ENCODE measurements around the gene SMARCA2. TPM values are rescaled to one million over a fixed set of nuclear protein-coding genes. Genes with fewer than 3 reads are reported as not detected.

Gene SMARCA2
- total RNA-seq, result 100 to 1,000 TPM; 148 to 217 (median 196) TPM

DNA sequence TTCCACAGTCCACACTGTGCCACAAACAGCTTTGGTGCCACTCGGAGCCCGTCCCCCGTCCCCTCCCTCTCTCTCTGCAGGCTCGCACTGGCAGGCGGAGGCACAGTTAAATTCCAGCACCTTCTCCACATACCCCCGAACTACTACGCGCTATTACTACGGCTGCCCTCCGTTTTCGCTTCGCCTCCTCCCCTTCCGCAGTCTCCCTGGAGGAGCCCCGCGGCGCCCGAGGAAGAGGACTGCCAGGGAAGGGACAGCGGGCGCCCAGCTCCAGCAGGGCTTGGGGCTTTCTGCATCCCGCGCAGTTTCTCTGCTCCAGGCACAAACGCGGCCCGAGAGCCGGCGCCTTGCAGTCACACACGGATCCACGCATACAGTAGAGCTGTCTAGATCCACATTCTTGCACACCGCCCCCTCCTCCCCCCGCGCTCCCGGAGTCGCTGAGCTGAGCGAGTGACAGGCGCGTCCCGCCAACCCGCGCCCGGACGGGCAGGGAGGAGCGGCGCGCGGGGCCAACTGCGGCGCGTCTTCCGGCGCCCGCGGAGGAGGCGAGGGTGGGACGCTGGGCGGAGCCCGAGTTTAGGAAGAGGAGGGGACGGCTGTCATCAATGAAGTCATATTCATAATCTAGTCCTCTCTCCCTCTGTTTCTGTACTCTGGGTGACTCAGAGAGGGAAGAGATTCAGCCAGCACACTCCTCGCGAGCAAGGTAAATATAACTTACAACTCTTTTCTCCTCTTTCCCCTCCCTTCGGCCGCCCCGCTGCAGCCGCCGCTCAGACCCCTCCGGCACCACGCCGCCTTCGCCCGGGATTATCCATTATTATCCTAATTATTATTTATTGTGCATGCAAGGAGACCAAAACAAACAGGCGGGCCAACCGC lies at the start of gene SMARCA2:
Gene SMARCA2, plus strand, starts transcription at position 652 of the 885 bp plus-strand sequence. CDS start 13,676 bp downstream, outside the sequence.
- H3K36me3 ChIP-seq, result no peaks in the 10 kb centered on the region
- H3K27me3 ChIP-seq, result no peaks in the 10 kb centered on the region
- peak within 1 kb of the TSS; percentile 73 to 93 (median 73) for H3K4me3 ChIP-seq (replicated peaks in 1 of 3)
- TF ChIP-seq, protein P1, sequence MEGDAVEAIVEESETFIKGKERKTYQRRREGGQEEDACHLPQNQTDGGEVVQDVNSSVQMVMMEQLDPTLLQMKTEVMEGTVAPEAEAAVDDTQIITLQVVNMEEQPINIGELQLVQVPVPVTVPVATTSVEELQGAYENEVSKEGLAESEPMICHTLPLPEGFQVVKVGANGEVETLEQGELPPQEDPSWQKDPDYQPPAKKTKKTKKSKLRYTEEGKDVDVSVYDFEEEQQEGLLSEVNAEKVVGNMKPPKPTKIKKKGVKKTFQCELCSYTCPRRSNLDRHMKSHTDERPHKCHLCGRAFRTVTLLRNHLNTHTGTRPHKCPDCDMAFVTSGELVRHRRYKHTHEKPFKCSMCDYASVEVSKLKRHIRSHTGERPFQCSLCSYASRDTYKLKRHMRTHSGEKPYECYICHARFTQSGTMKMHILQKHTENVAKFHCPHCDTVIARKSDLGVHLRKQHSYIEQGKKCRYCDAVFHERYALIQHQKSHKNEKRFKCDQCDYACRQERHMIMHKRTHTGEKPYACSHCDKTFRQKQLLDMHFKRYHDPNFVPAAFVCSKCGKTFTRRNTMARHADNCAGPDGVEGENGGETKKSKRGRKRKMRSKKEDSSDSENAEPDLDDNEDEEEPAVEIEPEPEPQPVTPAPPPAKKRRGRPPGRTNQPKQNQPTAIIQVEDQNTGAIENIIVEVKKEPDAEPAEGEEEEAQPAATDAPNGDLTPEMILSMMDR (IDR thresholded peaks at IDR 0.05), result peak in 2 of 6 experiments; percentile 5 to 17
- TF ChIP-seq POLR2A (IDR thresholded peaks at IDR 0.05), result peak; percentile 76 to 98
- H3K9me3 ChIP-seq, result no peaks in the 10 kb centered on the region
- WGBS, 2 donors, result 0% methylated on average over 58 to 60 of the region's 71 CpGs
- DNase-seq, result peak; percentile 99
- intact Hi-C loops (cut with DNase I), result loop anchor here (5.0 kb wide), 1 partner anchor 37 kb away; no protein-coding TSS in a partner anchor
- peak within 1 kb of the TSS; percentile 96 to 99 (median 99) for H3K27ac ChIP-seq
- peaks cover 14 to 17% of the 10 kb centered on the region in 2 donors for H3K4me1 ChIP-seq

- Histone ChIP-seq H3K4me1 (no peaks in the 10 kb centered on the region), H3K27me3 (no peaks in the 10 kb centered on the region), H3K36me3 (no peaks in the 10 kb centered on the region), H3K27ac (no peak overlapping the region), H3K4me3 (replicated peaks in 1 of 3) (no peak overlapping the region), H3K9me3 (no peaks in the 10 kb centered on the region)
- 83 to 84% methylated on average over 9 of the region's 9 CpGs for WGBS, 2 donors
- DNase-seq, result no peak
- TF ChIP-seq, protein P1 (IDR thresholded peaks at IDR 0.05), result no peak
- TF ChIP-seq POLR2A (IDR thresholded peaks at IDR 0.05), result no peak
- intact Hi-C loops (cut with DNase I), result no loop called here
These were observed 48.3 kb upstream of the SMARCA2 start for GRCh38 chr9:1966725-1967366.

DNA sequence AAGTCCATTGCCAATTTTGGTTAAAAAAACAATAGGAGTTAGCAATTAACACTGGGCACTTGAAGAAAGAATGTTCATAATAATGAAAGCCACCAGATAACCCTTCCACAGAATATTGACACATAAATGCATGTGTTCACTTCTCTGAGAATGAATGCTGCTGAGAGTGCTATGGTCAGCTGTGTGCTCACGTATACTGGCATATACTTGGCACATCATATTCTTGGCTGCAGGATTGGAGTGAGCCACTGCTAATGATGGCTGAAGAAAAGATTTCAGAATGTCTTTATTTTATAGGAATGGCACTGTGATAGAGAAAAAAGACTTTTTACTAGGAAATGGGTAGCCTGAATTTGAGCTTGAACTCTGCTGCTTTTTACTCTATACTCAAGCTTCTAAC lies 46.0 kb upstream of the SMARCA2 start:
- H3K36me3 ChIP-seq, result no peaks in the 10 kb centered on the region
- H3K4me1 ChIP-seq, result no peaks in the 10 kb centered on the region
- no peak for DNase-seq
- 70 to 85% methylated on average over 1 of the region's 1 CpG for WGBS, 2 donors
- H3K4me3 ChIP-seq (replicated peaks in 1 of 3), result no peak overlapping the region
- no peaks in the 10 kb centered on the region for H3K9me3 ChIP-seq
- intact Hi-C loops (cut with DNase I), result no loop called here
- no peak for TF ChIP-seq POLR2A (IDR thresholded peaks at IDR 0.05)
- TF ChIP-seq, protein P1 (IDR thresholded peaks at IDR 0.05), result no peak
- no peaks in the 10 kb centered on the region for H3K27me3 ChIP-seq
- H3K27ac ChIP-seq, result no peak overlapping the region

GRCh38 chr9:1969898-1970297 lies 45.2 kb upstream of the SMARCA2 start:
- TF ChIP-seq, protein P1 (IDR thresholded peaks at IDR 0.05), result no peak
- TF ChIP-seq POLR2A (IDR thresholded peaks at IDR 0.05), result no peak
- H3K9me3 ChIP-seq, result no peaks in the 10 kb centered on the region
- 81 to 96% methylated on average over 1 of the region's 1 CpG for WGBS, 2 donors
- H3K27ac ChIP-seq, result no peak overlapping the region
- intact Hi-C loops (cut with DNase I), result no loop called here
- no peak for DNase-seq
- no peaks in the 10 kb centered on the region for H3K27me3 ChIP-seq
- no peaks in the 10 kb centered on the region for H3K4me1 ChIP-seq
- H3K36me3 ChIP-seq, result no peaks in the 10 kb centered on the region
- no peak overlapping the region for H3K4me3 ChIP-seq (replicated peaks in 1 of 3)

DNA sequence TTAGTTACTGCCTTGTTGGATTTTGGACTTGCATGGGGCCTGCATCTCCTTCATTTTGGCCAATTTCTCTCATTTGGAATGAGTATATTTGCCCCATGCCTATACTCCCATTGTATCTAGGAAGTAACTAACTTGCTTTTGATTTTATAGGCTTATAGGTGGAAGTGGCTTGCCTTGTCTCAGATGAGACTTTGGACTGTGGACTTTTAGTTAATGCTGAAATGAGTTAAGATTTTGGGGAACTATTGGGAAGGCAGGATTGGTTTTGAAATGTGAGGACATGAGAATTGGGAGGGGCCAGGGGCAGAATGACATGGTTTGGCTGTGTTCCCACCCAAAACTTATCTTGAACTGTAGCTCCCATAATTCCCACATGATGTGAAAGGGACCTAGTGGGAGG lies 42.5 kb upstream of the SMARCA2 start:
- H3K27ac ChIP-seq, result no peak overlapping the region
- H3K4me3 ChIP-seq (replicated peaks in 1 of 3), result no peak overlapping the region
- no peak for TF ChIP-seq POLR2A (IDR thresholded peaks at IDR 0.05)
- TF ChIP-seq, protein P1 (IDR thresholded peaks at IDR 0.05), result no peak
- H3K9me3 ChIP-seq, result no peaks in the 10 kb centered on the region
- DNase-seq, result no peak
- no peaks in the 10 kb centered on the region for H3K4me1 ChIP-seq
- H3K27me3 ChIP-seq, result no peaks in the 10 kb centered on the region
- H3K36me3 ChIP-seq, result no peaks in the 10 kb centered on the region
- intact Hi-C loops (cut with DNase I), result no loop called here

Data from thyroid gland (tissue), 4 donors.